ENCODE data around the gene SLC25A36. TPM values are rescaled to one million over a fixed set of nuclear protein-coding genes. Genes with fewer than 3 reads are reported as not detected.
A peak's percentile ranks its signal among the peaks of the same experiment; 100 is the strongest.
"Not testable (repeated sequence)": the region's sequence is repeated elsewhere in the genome, so short reads cannot be mapped to it uniquely, and the experiment has no call there.

SLC25A36 gene
- polyA plus RNA-seq, 3 donors, result 161 to 223 (median 209) TPM

- DNase-seq (ENCODE audit: extremely low read depth in 1 of 11, low read depth in 9 of 11, low spot score in 4 of 11), result no peak
Observed at GRCh38 chr3:140914384-140914945, 27.2 kb upstream of the SLC25A36 start.

GRCh38 chr3:140916603-140917002, 25.0 kb upstream of the SLC25A36 start:
- DNase-seq (ENCODE audit: extremely low read depth in 1 of 11, low read depth in 9 of 11, low spot score in 4 of 11), result no peak

GRCh38 chr3:140917772-140918171, 23.9 kb upstream of the SLC25A36 start:
- no peak for DNase-seq (ENCODE audit: extremely low read depth in 1 of 11, low read depth in 9 of 11, low spot score in 4 of 11)

GRCh38 chr3:140920029-140920428, 21.6 kb upstream of the SLC25A36 start:
- DNase-seq (ENCODE audit: extremely low read depth in 1 of 11, low read depth in 9 of 11, low spot score in 4 of 11), result no peak

GRCh38 chr3:140922634-140923033, 19.0 kb upstream of the SLC25A36 start:
- no peak for DNase-seq (ENCODE audit: extremely low read depth in 1 of 11, low read depth in 9 of 11, low spot score in 4 of 11)

GRCh38 chr3:140924097-140924873, 17.4 kb upstream of the SLC25A36 start:
- no peak for DNase-seq (ENCODE audit: extremely low read depth in 1 of 11, low read depth in 9 of 11, low spot score in 4 of 11)

GRCh38 chr3:140927279-140928069, 14.2 kb upstream of the SLC25A36 start:
- no peak for DNase-seq (ENCODE audit: extremely low read depth in 1 of 11, low read depth in 9 of 11, low spot score in 4 of 11)

- DNase-seq (ENCODE audit: extremely low read depth in 1 of 11, low read depth in 9 of 11, low spot score in 4 of 11), result no peak
Observed at GRCh38 chr3:140929446-140929845, 12.2 kb upstream of the SLC25A36 start.

GRCh38 chr3:140931016-140931454, 10.6 kb upstream of the SLC25A36 start:
- no peak for DNase-seq (ENCODE audit: extremely low read depth in 1 of 11, low read depth in 9 of 11, low spot score in 4 of 11)

GRCh38 chr3:140931801-140932200, 9.8 kb upstream of the SLC25A36 start:
- DNase-seq (ENCODE audit: extremely low read depth in 1 of 11, low read depth in 9 of 11, low spot score in 4 of 11), result no peak

- DNase-seq (ENCODE audit: extremely low read depth in 1 of 11, low read depth in 9 of 11, low spot score in 4 of 11), result no peak
Observed at GRCh38 chr3:140933109-140933508, 8.5 kb upstream of the SLC25A36 start.

GRCh38 chr3:140933552-140933951, 8.1 kb upstream of the SLC25A36 start:
- no peak for DNase-seq (ENCODE audit: extremely low read depth in 1 of 11, low read depth in 9 of 11, low spot score in 4 of 11)

- not testable (repeated sequence) for DNase-seq (ENCODE audit: extremely low read depth in 1 of 11, low read depth in 9 of 11, low spot score in 4 of 11)
Observed at GRCh38 chr3:140939305-140939704, 2.3 kb upstream of the SLC25A36 start.

- DNase-seq (ENCODE audit: extremely low read depth in 1 of 11, low read depth in 9 of 11, low spot score in 4 of 11), result no peak
Observed at GRCh38 chr3:140941090-140941433, 574 bp upstream of the SLC25A36 start.

- peak; percentile 46 to 78 (median 66) for DNase-seq (ENCODE audit: extremely low read depth in 1 of 11, low read depth in 9 of 11, low spot score in 4 of 11)
Observed at GRCh38 chr3:140942221-140943104, 827 bp downstream of the SLC25A36 start.

- DNase-seq (ENCODE audit: extremely low read depth in 1 of 11, low read depth in 9 of 11, low spot score in 4 of 11), result no peak
Observed at GRCh38 chr3:140943781-140944552, 2.3 kb downstream of the SLC25A36 start.

GRCh38 chr3:140948460-140949249, 7.0 kb downstream of the SLC25A36 start:
- no peak for DNase-seq (ENCODE audit: extremely low read depth in 1 of 11, low read depth in 9 of 11, low spot score in 4 of 11)

- no peak for DNase-seq (ENCODE audit: extremely low read depth in 1 of 11, low read depth in 9 of 11, low spot score in 4 of 11)
Observed at GRCh38 chr3:140950144-140950543, 8.5 kb downstream of the SLC25A36 start.

Data from renal cortex interstitium (tissue), 11 donors.